Measurements from ENCODE around the gene PLCL2.

Gene PLCL2

GRCh38 chr3:17110660-17111396 lies 226.1 kb downstream of the PLCL2 start:
- DNase-seq (ENCODE audit: low read depth): no peak
- H3K4me3 ChIP-seq (ENCODE audit: low read depth, low read length): no peak overlapping the region
- TF ChIP-seq POLR2A (IDR thresholded peaks at IDR 0.05; ENCODE audit: extremely low read depth, insufficient read length) (no peak), MYC (IDR thresholded peaks at IDR 0.05; ENCODE audit: low read depth, low read length) (no peak)
- TF ChIP-seq, protein P1, sequence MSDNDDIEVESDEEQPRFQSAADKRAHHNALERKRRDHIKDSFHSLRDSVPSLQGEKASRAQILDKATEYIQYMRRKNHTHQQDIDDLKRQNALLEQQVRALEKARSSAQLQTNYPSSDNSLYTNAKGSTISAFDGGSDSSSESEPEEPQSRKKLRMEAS (IDR thresholded peaks at IDR 0.05; ENCODE audit: low read depth, low read length): no peak
- TF ChIP-seq, protein P2, sequence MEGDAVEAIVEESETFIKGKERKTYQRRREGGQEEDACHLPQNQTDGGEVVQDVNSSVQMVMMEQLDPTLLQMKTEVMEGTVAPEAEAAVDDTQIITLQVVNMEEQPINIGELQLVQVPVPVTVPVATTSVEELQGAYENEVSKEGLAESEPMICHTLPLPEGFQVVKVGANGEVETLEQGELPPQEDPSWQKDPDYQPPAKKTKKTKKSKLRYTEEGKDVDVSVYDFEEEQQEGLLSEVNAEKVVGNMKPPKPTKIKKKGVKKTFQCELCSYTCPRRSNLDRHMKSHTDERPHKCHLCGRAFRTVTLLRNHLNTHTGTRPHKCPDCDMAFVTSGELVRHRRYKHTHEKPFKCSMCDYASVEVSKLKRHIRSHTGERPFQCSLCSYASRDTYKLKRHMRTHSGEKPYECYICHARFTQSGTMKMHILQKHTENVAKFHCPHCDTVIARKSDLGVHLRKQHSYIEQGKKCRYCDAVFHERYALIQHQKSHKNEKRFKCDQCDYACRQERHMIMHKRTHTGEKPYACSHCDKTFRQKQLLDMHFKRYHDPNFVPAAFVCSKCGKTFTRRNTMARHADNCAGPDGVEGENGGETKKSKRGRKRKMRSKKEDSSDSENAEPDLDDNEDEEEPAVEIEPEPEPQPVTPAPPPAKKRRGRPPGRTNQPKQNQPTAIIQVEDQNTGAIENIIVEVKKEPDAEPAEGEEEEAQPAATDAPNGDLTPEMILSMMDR (IDR thresholded peaks at IDR 0.05; ENCODE audit: low read depth, low read length): no peak

DNA sequence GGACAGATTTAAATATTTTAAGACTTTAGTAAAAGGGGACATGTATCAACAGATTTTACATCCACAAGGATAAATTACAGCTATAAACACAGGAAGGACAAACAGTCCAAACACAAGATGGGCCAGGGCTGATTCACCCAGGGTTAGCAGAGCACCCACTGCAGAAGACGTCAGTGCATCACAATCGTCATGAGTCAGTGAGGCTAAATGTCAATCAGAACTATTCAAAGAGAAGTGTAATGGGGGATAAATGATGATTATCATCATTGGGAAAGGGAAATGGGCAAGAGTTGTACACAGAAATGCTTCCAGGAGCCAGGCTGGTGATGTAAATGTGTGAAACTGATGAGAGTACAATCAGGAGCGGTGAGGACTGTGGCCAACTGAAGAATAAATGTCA lies 226.8 kb downstream of the PLCL2 start:
- H3K4me3 ChIP-seq (ENCODE audit: low read depth, low read length): no peak overlapping the region
- no peak for DNase-seq (ENCODE audit: low read depth)
- TF ChIP-seq, protein P1 (IDR thresholded peaks at IDR 0.05; ENCODE audit: low read depth, low read length): no peak
- no peak for TF ChIP-seq MYC (IDR thresholded peaks at IDR 0.05; ENCODE audit: low read depth, low read length)
- no peak for TF ChIP-seq POLR2A (IDR thresholded peaks at IDR 0.05; ENCODE audit: extremely low read depth, insufficient read length)
- TF ChIP-seq, protein P2 (IDR thresholded peaks at IDR 0.05; ENCODE audit: low read depth, low read length): no peak

- TF ChIP-seq MYC (IDR thresholded peaks at IDR 0.05; ENCODE audit: low read depth, low read length): no peak
- no peak for TF ChIP-seq POLR2A (IDR thresholded peaks at IDR 0.05; ENCODE audit: extremely low read depth, insufficient read length)
- TF ChIP-seq, protein P1 (IDR thresholded peaks at IDR 0.05; ENCODE audit: low read depth, low read length): no peak
- TF ChIP-seq, protein P2 (IDR thresholded peaks at IDR 0.05; ENCODE audit: low read depth, low read length): no peak
- no peak for DNase-seq (ENCODE audit: low read depth)
- no peak overlapping the region for H3K4me3 ChIP-seq (ENCODE audit: low read depth, low read length)
Measured at GRCh38 chr3:17115186-17115585, 230.4 kb downstream of the PLCL2 start.

DNA sequence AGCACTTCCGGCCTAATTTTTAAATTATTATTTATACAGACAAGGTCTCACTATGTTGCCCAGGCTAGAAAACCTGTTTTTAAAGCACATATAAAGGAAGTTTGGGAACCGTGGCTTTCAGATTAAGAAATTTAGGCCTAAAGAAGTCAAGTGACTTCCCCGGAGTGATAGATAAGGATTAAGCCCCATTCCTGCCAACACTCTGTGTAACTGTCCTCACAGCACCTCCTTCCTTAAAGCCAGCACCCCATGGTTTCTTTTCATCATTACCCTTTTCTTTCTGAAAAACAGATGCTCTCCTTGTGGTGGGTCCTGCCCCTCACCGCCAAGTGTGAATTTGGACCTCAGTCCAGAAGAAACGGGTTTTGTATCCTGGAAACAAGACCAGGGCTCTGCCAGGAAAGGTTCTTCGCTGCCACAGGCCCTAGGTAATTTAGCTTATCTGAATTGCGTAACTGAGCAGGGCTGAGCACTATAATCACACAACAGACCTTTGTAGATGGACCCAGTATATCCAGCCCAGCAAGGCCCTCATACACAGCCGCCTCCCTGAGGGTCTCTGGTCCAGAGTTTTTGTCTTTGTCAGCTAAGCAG lies 231.3 kb downstream of the PLCL2 start:
- TF ChIP-seq, protein P2 (IDR thresholded peaks at IDR 0.05; ENCODE audit: low read depth, low read length): no peak
- TF ChIP-seq MYC (IDR thresholded peaks at IDR 0.05; ENCODE audit: low read depth, low read length) (no peak), POLR2A (IDR thresholded peaks at IDR 0.05; ENCODE audit: extremely low read depth, insufficient read length) (no peak)
- TF ChIP-seq, protein P1 (IDR thresholded peaks at IDR 0.05; ENCODE audit: low read depth, low read length): no peak
- no peak for DNase-seq (ENCODE audit: low read depth)
- H3K4me3 ChIP-seq (ENCODE audit: low read depth, low read length): no peak overlapping the region

- no peak for DNase-seq (ENCODE audit: low read depth)
- TF ChIP-seq, protein P1 (IDR thresholded peaks at IDR 0.05; ENCODE audit: low read depth, low read length): no peak
- TF ChIP-seq, protein P2 (IDR thresholded peaks at IDR 0.05; ENCODE audit: low read depth, low read length): no peak
- no peak for TF ChIP-seq POLR2A (IDR thresholded peaks at IDR 0.05; ENCODE audit: extremely low read depth, insufficient read length)
- no peak for TF ChIP-seq MYC (IDR thresholded peaks at IDR 0.05; ENCODE audit: low read depth, low read length)
- H3K4me3 ChIP-seq (ENCODE audit: low read depth, low read length): no peak overlapping the region
Measured at GRCh38 chr3:17118771-17119170, 234.0 kb downstream of the PLCL2 start.

Measured in NB4 (cell line).